GM23338 (cell line): ENCODE results near the gene COL1A2. TPM values are rescaled to one million over a fixed set of nuclear protein-coding genes. Genes with fewer than 3 reads are reported as not detected.

Experiments used
- ATAC-seq: fragments of 200-7000 bp; cut with Tn5 transposase; 3 replicates; pipeline ENCODE4 v1.9.1; 2020
- DNase-seq: peaks from one replicate; pipeline ENCODE4 v3.0.0-alpha.2; 2015; ENCODE audit warnings: low spot score
- H2AFZ ChIP-seq: fragments of 200-600 bp; sonication (generic); 2 replicates; pipeline ENCODE4 v1.8.0; 2016; ENCODE audit warnings: antibody characterized with exemption, mild to moderate bottlenecking, moderate library complexity
- H3F3A ChIP-seq: fragments of 200-600 bp; sonication (generic); replicated peaks from 2 replicates; pipeline ENCODE4 v1.8.0; 2017; ENCODE audit warnings: antibody characterized with exemption, mixed run types, low read depth
- H3K27ac ChIP-seq: fragments of 200-600 bp; sonication (generic); 2 replicates; pipeline ENCODE4 v1.6.1; 2016; ENCODE audit warnings: low read depth
- H3K27me3 ChIP-seq: fragments of 200-600 bp; sonication (generic); 2 replicates; pipeline ENCODE4 v1.8.0; 2016; ENCODE audit warnings: mild to moderate bottlenecking, mixed run types, moderate library complexity; ENCODE audit not compliant: insufficient read depth
- H3K36me3 ChIP-seq: fragments of 200-600 bp; sonication (generic); 2 replicates; pipeline ENCODE4 v1.8.0; 2016; ENCODE audit warnings: mild to moderate bottlenecking; ENCODE audit not compliant: insufficient read depth
- H3K4me1 ChIP-seq: fragments of 200-600 bp; sonication (generic); 2 replicates; pipeline ENCODE4 v1.8.0; 2016; ENCODE audit warnings: mild to moderate bottlenecking, moderate library complexity; ENCODE audit not compliant: insufficient read depth
- H3K4me2 ChIP-seq: fragments of 200-600 bp; sonication (generic); 2 replicates; pipeline ENCODE4 v1.7.1; 2017; ENCODE audit warnings: mixed run types
- H3K4me3 ChIP-seq: fragments of 200-600 bp; sonication (generic); 2 replicates; pipeline ENCODE4 v1.6.1; 2016; ENCODE audit warnings: mixed run types
- H3K79me2 ChIP-seq: fragments of 200-600 bp; sonication (generic); replicated peaks from 2 replicates; pipeline ENCODE4 v1.8.0; 2017; ENCODE audit warnings: mild to moderate bottlenecking; ENCODE audit not compliant: insufficient read depth
- H3K9me2 ChIP-seq: fragments of 200-600 bp; sonication (generic); 2 replicates; pipeline ENCODE4 v1.8.0; 2017; ENCODE audit not compliant: insufficient read depth
- H4K20me1 ChIP-seq: fragments of 200-600 bp; sonication (generic); replicated peaks from 2 replicates; pipeline ENCODE4 v1.8.0; 2017; ENCODE audit warnings: mild to moderate bottlenecking; ENCODE audit not compliant: insufficient read depth
- H3K27ac Mint-ChIP-seq: 2 replicates; pipeline ENCODE4 v1.8.0; 2020; ENCODE audit warnings: inconsistent platforms, mild to moderate bottlenecking, moderate library complexity, mixed read lengths
- H3K27me3 Mint-ChIP-seq: 3 replicates; pipeline ENCODE4 v1.8.0; 2022; ENCODE audit warnings: low read depth, mild to moderate bottlenecking, moderate library complexity, mixed read lengths, inconsistent platforms; ENCODE audit not compliant: insufficient read depth, poor library complexity
- H3K36me3 Mint-ChIP-seq: 3 replicates; pipeline ENCODE4 v1.8.0; 2021; ENCODE audit warnings: low read depth, mild to moderate bottlenecking, inconsistent platforms, moderate library complexity, mixed read lengths
- H3K4me1 Mint-ChIP-seq: 3 replicates; pipeline ENCODE4 v1.8.0; 2020; ENCODE audit warnings: mild to moderate bottlenecking, inconsistent platforms, mixed read lengths
- H3K4me3 Mint-ChIP-seq: 3 replicates; pipeline ENCODE4 v1.8.0; 2021; ENCODE audit warnings: moderate library complexity, mild to moderate bottlenecking, inconsistent platforms, mixed read lengths
- H3K9me3 Mint-ChIP-seq: 3 replicates; pipeline ENCODE4 v1.8.0; 2020; ENCODE audit warnings: moderate library complexity, mild to moderate bottlenecking, inconsistent platforms, mixed read lengths
- CREB1 ChIP-seq: fragments of 250-450 bp; sonication (Bioruptor Pico); IDR thresholded peaks from 2 replicates; pipeline ENCODE4 v1.5.0; 2020; ENCODE audit warnings: low read depth, mild to moderate bottlenecking, moderate library complexity
- EZH2 ChIP-seq: fragments of 200-600 bp; sonication (generic); IDR thresholded peaks from one replicate; pipeline ENCODE4 v1.8.0; 2017; ENCODE audit warnings: antibody characterized with exemption, mild to moderate bottlenecking, low read depth; ENCODE audit not compliant: unreplicated experiment
- EZH2phosphoT487 ChIP-seq: fragments of 200-600 bp; sonication (generic); IDR thresholded peaks from one replicate; pipeline ENCODE4 v1.8.1; 2018; ENCODE audit warnings: antibody characterized with exemption; ENCODE audit not compliant: unreplicated experiment
- JUNB ChIP-seq: IDR thresholded peaks from one replicate; pipeline ENCODE4 v1.6.1; 2016; ENCODE audit warnings: antibody characterized with exemption; ENCODE audit not compliant: unreplicated experiment
- NANOG ChIP-seq: IDR thresholded peaks from 2 replicates; pipeline ENCODE4 v1.6.1; 2016; ENCODE audit warnings: antibody characterized with exemption, borderline replicate concordance
- POLR2AphosphoS5 ChIP-seq: IDR thresholded peaks from 2 replicates; pipeline ENCODE4 v1.6.1; 2016; ENCODE audit warnings: antibody characterized with exemption, low read depth
- STAT1 ChIP-seq: IDR thresholded peaks from one replicate; pipeline ENCODE4 v1.6.1; 2016; ENCODE audit warnings: antibody characterized with exemption; ENCODE audit not compliant: unreplicated experiment
- ZNF114 ChIP-seq: fragments of 250-450 bp; sonication (Bioruptor Pico); IDR thresholded peaks from 2 replicates; pipeline ENCODE4 v1.5.0; 2020; ENCODE audit warnings: mild to moderate bottlenecking, moderate library complexity
- ZNF331 ChIP-seq: fragments of 250-450 bp; sonication (Bioruptor Pico); IDR thresholded peaks from 2 replicates; pipeline ENCODE4 v1.5.0; 2020; ENCODE audit warnings: low read depth, mild to moderate bottlenecking, moderate library complexity
- polyA plus RNA-seq: library from polyadenylated mRNA; unstranded; fragments of >200 nt; fragmentation: Nextera tagmentation; extraction: Ambion mirVana; gene quantifications from 2 replicates; pipeline ENCODE4 v1.2.1, GENCODE V29; 2016
- total RNA-seq: library from RNA; depleted of rRNA; stranded (reverse); fragments of >200 nt; shearing (Covaris generic); gene quantifications from 2 replicates; pipeline ENCODE4 v1.2.3, GENCODE V29; 2014
- TF ChIP-seq, protein P1 (sequence below): IDR thresholded peaks from one replicate; pipeline ENCODE4 v1.6.1; 2018; ENCODE audit warnings: antibody characterized with exemption; ENCODE audit not compliant: unreplicated experiment
- TF ChIP-seq, protein P2 (sequence below): IDR thresholded peaks from 2 replicates; pipeline ENCODE4 v1.6.1; 2016; ENCODE audit warnings: antibody characterized with exemption
- TF ChIP-seq, protein P3 (sequence below): fragments of 250-450 bp; sonication (Bioruptor Pico); IDR thresholded peaks from 2 replicates; pipeline ENCODE4 v1.5.0; 2020; ENCODE audit warnings: mild to moderate bottlenecking, moderate library complexity
- TF ChIP-seq, protein P4 (sequence below), 2 experiments: fragments of 200-600 bp in 1 of 2; sonication (generic) in 1 of 2; conservative IDR thresholded peaks; 2 replicates each; pipeline versions ENCODE4 v1.5.1 to v1.6.1; 2016 to 2017; ENCODE audit warnings: antibody characterized with exemption in 2 of 2, low read depth in 2 of 2, mild to moderate bottlenecking in 2 of 2, moderate library complexity in 1 of 2

COL1A2 gene
- total and polyA plus RNA-seq, 2 experiments from 2014 or later = 32.0 to 67.0 TPM

DNA sequence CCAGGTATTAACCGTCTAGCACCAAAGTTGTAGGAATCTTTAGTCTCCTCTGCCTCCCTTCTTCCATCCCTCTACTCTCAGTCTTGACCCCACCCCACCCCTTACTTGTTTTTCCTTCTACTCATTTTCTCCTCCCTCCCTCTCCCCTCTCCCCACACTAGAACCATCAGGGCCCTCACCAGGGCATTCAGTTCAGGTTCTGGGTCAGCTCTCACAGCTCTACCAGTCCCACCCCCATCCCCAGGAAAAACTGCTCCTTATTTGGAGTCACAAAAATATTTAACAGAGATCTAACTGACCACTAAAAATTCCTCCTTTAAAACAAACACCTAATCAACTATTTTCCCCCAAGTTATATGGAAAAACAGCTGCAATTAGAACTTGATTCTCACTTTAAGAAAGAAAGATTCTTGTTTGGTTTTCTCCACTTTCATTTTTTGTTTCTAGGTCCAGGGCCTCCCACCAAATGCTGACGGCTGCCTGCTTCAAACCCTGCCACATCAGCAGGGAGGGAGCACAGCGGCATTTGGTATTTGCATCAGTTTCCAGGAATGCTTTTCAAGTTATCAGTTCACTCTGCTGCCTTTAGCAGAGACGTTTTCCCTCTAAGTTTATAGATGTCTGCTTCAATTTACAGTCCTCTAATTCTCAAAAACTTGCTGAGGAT is 2.8 kb upstream of the COL1A2 start:
- no peaks in the 10 kb centered on the region for H4K20me1 ChIP-seq
- H3K9me3 Mint-ChIP-seq = no peaks in the 10 kb centered on the region
- H3K27me3 ChIP-seq = peaks cover 4% of the 10 kb centered on the region; the same call in 1 of the 2 replicates
- no peaks in the 10 kb centered on the region for H3K79me2 ChIP-seq
- no peaks in the 10 kb centered on the region for H3K9me2 ChIP-seq
- no peaks in the 10 kb centered on the region for H3F3A ChIP-seq
- H3K36me3 Mint-ChIP-seq = no peaks in the 10 kb centered on the region
- ATAC-seq (peak; percentile 5; the same call in 1 of the 3 replicates), DNase-seq (peak; percentile 66)
- H3K4me1 Mint-ChIP-seq = peaks cover 45% of the 10 kb centered on the region
- H3K4me3 Mint-ChIP-seq = peak overlapping the region; percentile 41; the same call in 2 of the 3 replicates
- H2AFZ ChIP-seq = peak overlapping the region; percentile 45; the same call in 1 of the 2 replicates
- peaks cover 23% of the 10 kb centered on the region for H3K4me1 ChIP-seq
- H3K27ac ChIP-seq = peak overlapping the region; percentile 52; the same call in 1 of the 2 replicates
- peak overlapping the region; percentile 86 for H3K4me2 ChIP-seq
- TF ChIP-seq EZH2 (no peak), ZNF331 (CRISPR knock-in tag) (no peak), STAT1 (no peak), JUNB (no peak), POLR2AphosphoS5 (no peak), ZNF114 (CRISPR knock-in tag) (no peak), CREB1 (CRISPR knock-in tag) (no peak), NANOG (no peak), EZH2phosphoT487 (no peak)
- TF ChIP-seq, protein P1, sequence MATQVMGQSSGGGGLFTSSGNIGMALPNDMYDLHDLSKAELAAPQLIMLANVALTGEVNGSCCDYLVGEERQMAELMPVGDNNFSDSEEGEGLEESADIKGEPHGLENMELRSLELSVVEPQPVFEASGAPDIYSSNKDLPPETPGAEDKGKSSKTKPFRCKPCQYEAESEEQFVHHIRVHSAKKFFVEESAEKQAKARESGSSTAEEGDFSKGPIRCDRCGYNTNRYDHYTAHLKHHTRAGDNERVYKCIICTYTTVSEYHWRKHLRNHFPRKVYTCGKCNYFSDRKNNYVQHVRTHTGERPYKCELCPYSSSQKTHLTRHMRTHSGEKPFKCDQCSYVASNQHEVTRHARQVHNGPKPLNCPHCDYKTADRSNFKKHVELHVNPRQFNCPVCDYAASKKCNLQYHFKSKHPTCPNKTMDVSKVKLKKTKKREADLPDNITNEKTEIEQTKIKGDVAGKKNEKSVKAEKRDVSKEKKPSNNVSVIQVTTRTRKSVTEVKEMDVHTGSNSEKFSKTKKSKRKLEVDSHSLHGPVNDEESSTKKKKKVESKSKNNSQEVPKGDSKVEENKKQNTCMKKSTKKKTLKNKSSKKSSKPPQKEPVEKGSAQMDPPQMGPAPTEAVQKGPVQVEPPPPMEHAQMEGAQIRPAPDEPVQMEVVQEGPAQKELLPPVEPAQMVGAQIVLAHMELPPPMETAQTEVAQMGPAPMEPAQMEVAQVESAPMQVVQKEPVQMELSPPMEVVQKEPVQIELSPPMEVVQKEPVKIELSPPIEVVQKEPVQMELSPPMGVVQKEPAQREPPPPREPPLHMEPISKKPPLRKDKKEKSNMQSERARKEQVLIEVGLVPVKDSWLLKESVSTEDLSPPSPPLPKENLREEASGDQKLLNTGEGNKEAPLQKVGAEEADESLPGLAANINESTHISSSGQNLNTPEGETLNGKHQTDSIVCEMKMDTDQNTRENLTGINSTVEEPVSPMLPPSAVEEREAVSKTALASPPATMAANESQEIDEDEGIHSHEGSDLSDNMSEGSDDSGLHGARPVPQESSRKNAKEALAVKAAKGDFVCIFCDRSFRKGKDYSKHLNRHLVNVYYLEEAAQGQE = no peak
- TF ChIP-seq, protein P2, sequence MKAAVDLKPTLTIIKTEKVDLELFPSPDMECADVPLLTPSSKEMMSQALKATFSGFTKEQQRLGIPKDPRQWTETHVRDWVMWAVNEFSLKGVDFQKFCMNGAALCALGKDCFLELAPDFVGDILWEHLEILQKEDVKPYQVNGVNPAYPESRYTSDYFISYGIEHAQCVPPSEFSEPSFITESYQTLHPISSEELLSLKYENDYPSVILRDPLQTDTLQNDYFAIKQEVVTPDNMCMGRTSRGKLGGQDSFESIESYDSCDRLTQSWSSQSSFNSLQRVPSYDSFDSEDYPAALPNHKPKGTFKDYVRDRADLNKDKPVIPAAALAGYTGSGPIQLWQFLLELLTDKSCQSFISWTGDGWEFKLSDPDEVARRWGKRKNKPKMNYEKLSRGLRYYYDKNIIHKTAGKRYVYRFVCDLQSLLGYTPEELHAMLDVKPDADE = no peak
- TF ChIP-seq, protein P3, sequence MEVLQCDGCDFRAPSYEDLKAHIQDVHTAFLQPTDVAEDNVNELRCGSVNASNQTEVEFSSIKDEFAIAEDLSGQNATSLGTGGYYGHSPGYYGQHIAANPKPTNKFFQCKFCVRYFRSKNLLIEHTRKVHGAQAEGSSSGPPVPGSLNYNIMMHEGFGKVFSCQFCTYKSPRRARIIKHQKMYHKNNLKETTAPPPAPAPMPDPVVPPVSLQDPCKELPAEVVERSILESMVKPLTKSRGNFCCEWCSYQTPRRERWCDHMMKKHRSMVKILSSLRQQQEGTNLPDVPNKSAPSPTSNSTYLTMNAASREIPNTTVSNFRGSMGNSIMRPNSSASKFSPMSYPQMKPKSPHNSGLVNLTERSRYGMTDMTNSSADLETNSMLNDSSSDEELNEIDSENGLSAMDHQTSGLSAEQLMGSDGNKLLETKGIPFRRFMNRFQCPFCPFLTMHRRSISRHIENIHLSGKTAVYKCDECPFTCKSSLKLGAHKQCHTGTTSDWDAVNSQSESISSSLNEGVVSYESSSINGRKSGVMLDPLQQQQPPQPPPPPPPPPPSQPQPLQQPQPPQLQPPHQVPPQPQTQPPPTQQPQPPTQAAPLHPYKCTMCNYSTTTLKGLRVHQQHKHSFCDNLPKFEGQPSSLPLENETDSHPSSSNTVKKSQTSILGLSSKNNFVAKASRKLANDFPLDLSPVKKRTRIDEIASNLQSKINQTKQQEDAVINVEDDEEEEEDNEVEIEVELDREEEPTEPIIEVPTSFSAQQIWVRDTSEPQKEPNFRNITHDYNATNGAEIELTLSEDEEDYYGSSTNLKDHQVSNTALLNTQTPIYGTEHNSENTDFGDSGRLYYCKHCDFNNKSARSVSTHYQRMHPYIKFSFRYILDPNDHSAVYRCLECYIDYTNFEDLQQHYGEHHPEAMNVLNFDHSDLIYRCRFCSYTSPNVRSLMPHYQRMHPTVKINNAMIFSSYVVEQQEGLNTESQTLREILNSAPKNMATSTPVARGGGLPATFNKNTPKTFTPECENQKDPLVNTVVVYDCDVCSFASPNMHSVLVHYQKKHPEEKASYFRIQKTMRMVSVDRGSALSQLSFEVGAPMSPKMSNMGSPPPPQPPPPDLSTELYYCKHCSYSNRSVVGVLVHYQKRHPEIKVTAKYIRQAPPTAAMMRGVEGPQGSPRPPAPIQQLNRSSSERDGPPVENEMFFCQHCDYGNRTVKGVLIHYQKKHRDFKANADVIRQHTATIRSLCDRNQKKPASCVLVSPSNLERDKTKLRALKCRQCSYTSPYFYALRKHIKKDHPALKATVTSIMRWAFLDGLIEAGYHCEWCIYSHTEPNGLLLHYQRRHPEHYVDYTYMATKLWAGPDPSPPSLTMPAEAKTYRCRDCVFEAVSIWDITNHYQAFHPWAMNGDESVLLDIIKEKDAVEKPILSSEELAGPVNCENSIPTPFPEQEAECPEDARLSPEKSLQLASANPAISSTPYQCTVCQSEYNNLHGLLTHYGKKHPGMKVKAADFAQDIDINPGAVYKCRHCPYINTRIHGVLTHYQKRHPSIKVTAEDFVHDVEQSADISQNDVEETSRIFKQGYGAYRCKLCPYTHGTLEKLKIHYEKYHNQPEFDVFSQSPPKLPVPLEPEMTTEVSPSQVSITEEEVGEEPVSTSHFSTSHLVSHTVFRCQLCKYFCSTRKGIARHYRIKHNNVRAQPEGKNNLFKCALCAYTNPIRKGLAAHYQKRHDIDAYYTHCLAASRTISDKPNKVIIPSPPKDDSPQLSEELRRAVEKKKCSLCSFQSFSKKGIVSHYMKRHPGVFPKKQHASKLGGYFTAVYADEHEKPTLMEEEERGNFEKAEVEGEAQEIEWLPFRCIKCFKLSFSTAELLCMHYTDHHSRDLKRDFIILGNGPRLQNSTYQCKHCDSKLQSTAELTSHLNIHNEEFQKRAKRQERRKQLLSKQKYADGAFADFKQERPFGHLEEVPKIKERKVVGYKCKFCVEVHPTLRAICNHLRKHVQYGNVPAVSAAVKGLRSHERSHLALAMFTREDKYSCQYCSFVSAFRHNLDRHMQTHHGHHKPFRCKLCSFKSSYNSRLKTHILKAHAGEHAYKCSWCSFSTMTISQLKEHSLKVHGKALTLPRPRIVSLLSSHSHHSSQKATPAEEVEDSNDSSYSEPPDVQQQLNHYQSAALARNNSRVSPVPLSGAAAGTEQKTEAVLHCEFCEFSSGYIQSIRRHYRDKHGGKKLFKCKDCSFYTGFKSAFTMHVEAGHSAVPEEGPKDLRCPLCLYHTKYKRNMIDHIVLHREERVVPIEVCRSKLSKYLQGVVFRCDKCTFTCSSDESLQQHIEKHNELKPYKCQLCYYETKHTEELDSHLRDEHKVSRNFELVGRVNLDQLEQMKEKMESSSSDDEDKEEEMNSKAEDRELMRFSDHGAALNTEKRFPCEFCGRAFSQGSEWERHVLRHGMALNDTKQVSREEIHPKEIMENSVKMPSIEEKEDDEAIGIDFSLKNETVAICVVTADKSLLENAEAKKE (CRISPR knock-in tag) = no peak
- TF ChIP-seq, protein P4, sequence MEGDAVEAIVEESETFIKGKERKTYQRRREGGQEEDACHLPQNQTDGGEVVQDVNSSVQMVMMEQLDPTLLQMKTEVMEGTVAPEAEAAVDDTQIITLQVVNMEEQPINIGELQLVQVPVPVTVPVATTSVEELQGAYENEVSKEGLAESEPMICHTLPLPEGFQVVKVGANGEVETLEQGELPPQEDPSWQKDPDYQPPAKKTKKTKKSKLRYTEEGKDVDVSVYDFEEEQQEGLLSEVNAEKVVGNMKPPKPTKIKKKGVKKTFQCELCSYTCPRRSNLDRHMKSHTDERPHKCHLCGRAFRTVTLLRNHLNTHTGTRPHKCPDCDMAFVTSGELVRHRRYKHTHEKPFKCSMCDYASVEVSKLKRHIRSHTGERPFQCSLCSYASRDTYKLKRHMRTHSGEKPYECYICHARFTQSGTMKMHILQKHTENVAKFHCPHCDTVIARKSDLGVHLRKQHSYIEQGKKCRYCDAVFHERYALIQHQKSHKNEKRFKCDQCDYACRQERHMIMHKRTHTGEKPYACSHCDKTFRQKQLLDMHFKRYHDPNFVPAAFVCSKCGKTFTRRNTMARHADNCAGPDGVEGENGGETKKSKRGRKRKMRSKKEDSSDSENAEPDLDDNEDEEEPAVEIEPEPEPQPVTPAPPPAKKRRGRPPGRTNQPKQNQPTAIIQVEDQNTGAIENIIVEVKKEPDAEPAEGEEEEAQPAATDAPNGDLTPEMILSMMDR (conservative IDR thresholded peaks at IDR 0.05; ENCODE audit: low read depth in 2 of 2) = no peak
- H3K27ac Mint-ChIP-seq = peak overlapping the region; percentile 61
- no peaks in the 10 kb centered on the region for H3K36me3 ChIP-seq
- peaks cover 16% of the 10 kb centered on the region for H3K27me3 Mint-ChIP-seq
- peak overlapping the region; percentile 80 for H3K4me3 ChIP-seq
